PC-9 (cell line): Measurements from ENCODE around the gene TMEM219.

Experiments used
- EZH2 ChIP-seq: fragments of 200-600 bp; sonication (generic); IDR thresholded peaks from 2 replicates; pipeline ENCODE4 v1.8.0; 2017; ENCODE audit warnings: antibody characterized with exemption, low read depth
- TF ChIP-seq, protein P1 (sequence below): fragments of 200-600 bp; sonication (generic); conservative IDR thresholded peaks from 2 replicates; pipeline ENCODE4 v1.6.1; 2017; ENCODE audit warnings: mixed run types, antibody characterized with exemption, mild to moderate bottlenecking, moderate library complexity

DNA sequence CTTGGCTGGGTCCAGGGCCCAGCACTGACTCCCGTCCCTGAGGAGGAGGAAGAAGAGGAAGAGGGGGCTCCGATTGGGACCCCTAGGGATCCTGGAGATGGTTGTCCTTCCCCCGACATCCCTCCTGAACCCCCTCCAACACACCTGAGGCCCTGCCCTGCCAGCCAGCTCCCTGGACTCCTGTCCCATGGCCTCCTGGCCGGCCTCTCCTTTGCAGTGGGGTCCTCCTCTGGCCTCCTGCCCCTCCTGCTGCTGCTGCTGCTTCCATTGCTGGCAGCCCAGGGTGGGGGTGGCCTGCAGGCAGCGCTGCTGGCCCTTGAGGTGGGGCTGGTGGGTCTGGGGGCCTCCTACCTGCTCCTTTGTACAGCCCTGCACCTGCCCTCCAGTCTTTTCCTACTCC lies 25.1 kb downstream of the TMEM219 start:
- TF ChIP-seq, protein P1, sequence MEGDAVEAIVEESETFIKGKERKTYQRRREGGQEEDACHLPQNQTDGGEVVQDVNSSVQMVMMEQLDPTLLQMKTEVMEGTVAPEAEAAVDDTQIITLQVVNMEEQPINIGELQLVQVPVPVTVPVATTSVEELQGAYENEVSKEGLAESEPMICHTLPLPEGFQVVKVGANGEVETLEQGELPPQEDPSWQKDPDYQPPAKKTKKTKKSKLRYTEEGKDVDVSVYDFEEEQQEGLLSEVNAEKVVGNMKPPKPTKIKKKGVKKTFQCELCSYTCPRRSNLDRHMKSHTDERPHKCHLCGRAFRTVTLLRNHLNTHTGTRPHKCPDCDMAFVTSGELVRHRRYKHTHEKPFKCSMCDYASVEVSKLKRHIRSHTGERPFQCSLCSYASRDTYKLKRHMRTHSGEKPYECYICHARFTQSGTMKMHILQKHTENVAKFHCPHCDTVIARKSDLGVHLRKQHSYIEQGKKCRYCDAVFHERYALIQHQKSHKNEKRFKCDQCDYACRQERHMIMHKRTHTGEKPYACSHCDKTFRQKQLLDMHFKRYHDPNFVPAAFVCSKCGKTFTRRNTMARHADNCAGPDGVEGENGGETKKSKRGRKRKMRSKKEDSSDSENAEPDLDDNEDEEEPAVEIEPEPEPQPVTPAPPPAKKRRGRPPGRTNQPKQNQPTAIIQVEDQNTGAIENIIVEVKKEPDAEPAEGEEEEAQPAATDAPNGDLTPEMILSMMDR, result no peak
- no peak for TF ChIP-seq EZH2
